ENCODE results near the gene IRF1.

Gene IRF1

GRCh38 chr5:132480042-132480441 lies 10.5 kb downstream of the IRF1 start:
- Histone ChIP-seq H3K36me3 (ENCODE audit: control insufficient read depth in 1 of 2, insufficient read depth in 2 of 2, low read depth in 1 of 2, low read length in 2 of 2) (peaks cover 26 to 36% of the 10 kb centered on the region in 2 experiments), H4K8ac (ENCODE audit: low read length) (no peak overlapping the region), H3K23ac (ENCODE audit: low read length in 2 of 2) (no peak overlapping the region), H3K4me1 (ENCODE audit: control insufficient read depth, insufficient read depth, low read depth, low read length) (peaks cover 13% of the 10 kb centered on the region), H4K91ac (ENCODE audit: low read length) (no peak overlapping the region), H3K4me2 (ENCODE audit: low read length, poor library complexity, severe bottlenecking) (no peak overlapping the region), H2BK12ac (ENCODE audit: low read length in 2 of 2) (no peak overlapping the region), H3K27ac (ENCODE audit: low read length, poor library complexity, severe bottlenecking) (no peak overlapping the region), H3K27me3 (ENCODE audit: control insufficient read depth in 1 of 2, insufficient read depth in 1 of 2, low read length in 2 of 2) (no peaks in the 10 kb centered on the region), H3K18ac (ENCODE audit: low read depth in 1 of 2, low read length in 2 of 2) (no peak overlapping the region), H3K4me3 (ENCODE audit: insufficient read depth in 1 of 2, low read depth in 1 of 2, low read length in 2 of 2) (no peak overlapping the region), H2AFZ (ENCODE audit: low read depth, low read length) (no peak overlapping the region), H3K14ac (ENCODE audit: low read length in 2 of 2) (no peak overlapping the region), H3K9me3 (ENCODE audit: control insufficient read depth, low read length) (no peaks in the 10 kb centered on the region), H3K79me1 (replicated peaks; ENCODE audit: low read length, poor library complexity, severe bottlenecking) (peaks cover 9% of the 10 kb centered on the region), H2AK5ac (ENCODE audit: low read length, severe bottlenecking) (no peak overlapping the region), H2BK15ac (ENCODE audit: low read depth, poor library complexity, severe bottlenecking) (no peak overlapping the region), H3K9ac (ENCODE audit: low read length) (no peak overlapping the region), H2BK120ac (ENCODE audit: low read depth, low read length) (no peak overlapping the region), H2BK5ac (ENCODE audit: low read depth, low read length, poor library complexity, severe bottlenecking) (no peak overlapping the region), H3K4ac (ENCODE audit: low read depth in 1 of 2, low read length in 2 of 2) (no peak overlapping the region)
- 100% methylated on average over 1 of the region's 1 CpG for WGBS
- DNase-seq = no peak

- Histone ChIP-seq H3K18ac (ENCODE audit: low read depth in 1 of 2, low read length in 2 of 2) (no peak overlapping the region), H3K79me1 (replicated peaks; ENCODE audit: low read length, poor library complexity, severe bottlenecking) (peaks cover 8% of the 10 kb centered on the region), H3K4ac (ENCODE audit: low read depth in 1 of 2, low read length in 2 of 2) (no peak overlapping the region), H3K27me3 (ENCODE audit: control insufficient read depth in 1 of 2, insufficient read depth in 1 of 2, low read length in 2 of 2) (no peaks in the 10 kb centered on the region), H3K9me3 (ENCODE audit: control insufficient read depth, low read length) (no peaks in the 10 kb centered on the region), H2AFZ (ENCODE audit: low read depth, low read length) (no peak overlapping the region), H3K4me3 (ENCODE audit: insufficient read depth in 1 of 2, low read depth in 1 of 2, low read length in 2 of 2) (no peak overlapping the region), H2BK15ac (ENCODE audit: low read depth, poor library complexity, severe bottlenecking) (no peak overlapping the region), H3K9ac (ENCODE audit: low read length) (no peak overlapping the region), H4K8ac (ENCODE audit: low read length) (no peak overlapping the region), H2BK5ac (ENCODE audit: low read depth, low read length, poor library complexity, severe bottlenecking) (no peak overlapping the region), H4K91ac (ENCODE audit: low read length) (no peak overlapping the region), H3K27ac (ENCODE audit: low read length, poor library complexity, severe bottlenecking) (no peak overlapping the region), H2BK12ac (ENCODE audit: low read length in 2 of 2) (no peak overlapping the region), H2BK120ac (ENCODE audit: low read depth, low read length) (no peak overlapping the region), H3K23ac (ENCODE audit: low read length in 2 of 2) (no peak overlapping the region), H3K4me2 (ENCODE audit: low read length, poor library complexity, severe bottlenecking) (no peak overlapping the region), H3K36me3 (ENCODE audit: control insufficient read depth in 1 of 2, insufficient read depth in 2 of 2, low read depth in 1 of 2, low read length in 2 of 2) (peaks cover 20 to 32% of the 10 kb centered on the region in 2 experiments), H3K4me1 (ENCODE audit: control insufficient read depth, insufficient read depth, low read depth, low read length) (peaks cover 17% of the 10 kb centered on the region), H3K14ac (ENCODE audit: low read length in 2 of 2) (no peak overlapping the region), H2AK5ac (ENCODE audit: low read length, severe bottlenecking) (no peak overlapping the region)
- DNase-seq = no peak
- WGBS = 94% methylated on average over 3 of the region's 3 CpGs
Measured at GRCh38 chr5:132479111-132479951, 11.2 kb downstream of the IRF1 start.

GRCh38 chr5:132478366-132478871 lies 12.2 kb downstream of the IRF1 start:
- 73% methylated on average over 4 of the region's 4 CpGs for WGBS
- no peaks in the 10 kb centered on the region for H3K27me3 ChIP-seq (ENCODE audit: control insufficient read depth in 1 of 2, insufficient read depth in 1 of 2, low read length in 2 of 2)
- H3K79me1 ChIP-seq (replicated peaks; ENCODE audit: low read length, poor library complexity, severe bottlenecking) = peaks cover 6% of the 10 kb centered on the region
- no peak for DNase-seq
- H3K18ac ChIP-seq (ENCODE audit: low read depth in 1 of 2, low read length in 2 of 2) = peak overlapping the region in 1 of 2 experiments; percentile 23
- no peaks in the 10 kb centered on the region for H3K9me3 ChIP-seq (ENCODE audit: control insufficient read depth, low read length)
- H2BK120ac ChIP-seq (ENCODE audit: low read depth, low read length) = no peak overlapping the region
- H2AK5ac ChIP-seq (ENCODE audit: low read length, severe bottlenecking) = no peak overlapping the region
- no peak overlapping the region for H3K14ac ChIP-seq (ENCODE audit: low read length in 2 of 2)
- no peak overlapping the region for H3K4me3 ChIP-seq (ENCODE audit: insufficient read depth in 1 of 2, low read depth in 1 of 2, low read length in 2 of 2)
- H2AFZ ChIP-seq (ENCODE audit: low read depth, low read length) = no peak overlapping the region
- H3K4ac ChIP-seq (ENCODE audit: low read depth in 1 of 2, low read length in 2 of 2) = no peak overlapping the region
- H3K23ac ChIP-seq (ENCODE audit: low read length in 2 of 2) = peak overlapping the region in 1 of 2 experiments; percentile 29
- H4K91ac ChIP-seq (ENCODE audit: low read length) = no peak overlapping the region
- no peak overlapping the region for H4K8ac ChIP-seq (ENCODE audit: low read length)
- H2BK15ac ChIP-seq (ENCODE audit: low read depth, poor library complexity, severe bottlenecking) = no peak overlapping the region
- peak overlapping the region in 1 of 2 experiments; percentile 50 for H2BK12ac ChIP-seq (ENCODE audit: low read length in 2 of 2)
- H3K36me3 ChIP-seq (ENCODE audit: control insufficient read depth in 1 of 2, insufficient read depth in 2 of 2, low read depth in 1 of 2, low read length in 2 of 2) = peaks cover 11 to 23% of the 10 kb centered on the region in 2 experiments
- H2BK5ac ChIP-seq (ENCODE audit: low read depth, low read length, poor library complexity, severe bottlenecking) = no peak overlapping the region
- no peak overlapping the region for H3K4me2 ChIP-seq (ENCODE audit: low read length, poor library complexity, severe bottlenecking)
- H3K9ac ChIP-seq (ENCODE audit: low read length) = no peak overlapping the region
- peaks cover 20% of the 10 kb centered on the region for H3K4me1 ChIP-seq (ENCODE audit: control insufficient read depth, insufficient read depth, low read depth, low read length)
- no peak overlapping the region for H3K27ac ChIP-seq (ENCODE audit: low read length, poor library complexity, severe bottlenecking)

- Histone ChIP-seq H3K4me1 (ENCODE audit: control insufficient read depth, insufficient read depth, low read depth, low read length) (peaks cover 21% of the 10 kb centered on the region), H3K4me2 (ENCODE audit: low read length, poor library complexity, severe bottlenecking) (no peak overlapping the region), H3K27ac (ENCODE audit: low read length, poor library complexity, severe bottlenecking) (no peak overlapping the region), H3K9me3 (ENCODE audit: control insufficient read depth, low read length) (no peaks in the 10 kb centered on the region), H4K8ac (ENCODE audit: low read length) (no peak overlapping the region), H3K27me3 (ENCODE audit: control insufficient read depth in 1 of 2, insufficient read depth in 1 of 2, low read length in 2 of 2) (no peaks in the 10 kb centered on the region), H3K36me3 (ENCODE audit: control insufficient read depth in 1 of 2, insufficient read depth in 2 of 2, low read depth in 1 of 2, low read length in 2 of 2) (peaks cover 6 to 17% of the 10 kb centered on the region in 2 experiments), H3K4ac (ENCODE audit: low read depth in 1 of 2, low read length in 2 of 2) (peak overlapping the region; percentile 11 to 19), H3K23ac (ENCODE audit: low read length in 2 of 2) (no peak overlapping the region), H2AK5ac (ENCODE audit: low read length, severe bottlenecking) (no peak overlapping the region), H3K14ac (ENCODE audit: low read length in 2 of 2) (peak overlapping the region in 1 of 2 experiments; percentile 2), H3K4me3 (ENCODE audit: insufficient read depth in 1 of 2, low read depth in 1 of 2, low read length in 2 of 2) (no peak overlapping the region), H2BK120ac (ENCODE audit: low read depth, low read length) (no peak overlapping the region), H3K79me1 (replicated peaks; ENCODE audit: low read length, poor library complexity, severe bottlenecking) (peaks cover 6% of the 10 kb centered on the region), H3K18ac (ENCODE audit: low read depth in 1 of 2, low read length in 2 of 2) (no peak overlapping the region), H2BK12ac (ENCODE audit: low read length in 2 of 2) (peak overlapping the region; percentile 7 to 45), H2AFZ (ENCODE audit: low read depth, low read length) (no peak overlapping the region), H2BK15ac (ENCODE audit: low read depth, poor library complexity, severe bottlenecking) (no peak overlapping the region), H2BK5ac (ENCODE audit: low read depth, low read length, poor library complexity, severe bottlenecking) (no peak overlapping the region), H3K9ac (ENCODE audit: low read length) (no peak overlapping the region), H4K91ac (ENCODE audit: low read length) (peak overlapping the region; percentile 30)
- DNase-seq = no peak
- WGBS = 85% methylated on average over 10 of the region's 10 CpGs
Measured at GRCh38 chr5:132477784-132478365, 12.7 kb downstream of the IRF1 start.
